Heart left ventricle (tissue), 16 donors: ENCODE results near the gene COL4A5. TPM values are rescaled to one million over a fixed set of nuclear protein-coding genes. Genes with fewer than 3 reads are reported as not detected.
A peak's percentile ranks its signal among the peaks of the same experiment; 100 is the strongest.

Experiments used
- ATAC-seq, 4 donors: fragments of 200-7000 bp; cut with Tn5 transposase; one replicate each; pipeline ENCODE4 v1.9.1; 2020 to 2022; ENCODE audit warnings: moderate library complexity in 4 of 4, mild to moderate bottlenecking in 3 of 4, moderate number of reproducible peaks in 1 of 4
- DNase-seq, 5 donors: peaks; one replicate each; pipeline ENCODE4 v3.0.0-alpha.2; 2020
- H3K27ac ChIP-seq, 12 donors: fragments of 200-600 bp; sonication (generic) in 4 of 12; one replicate each; pipeline versions ENCODE4 v1.5.0 to v1.8.0; 2016 to 2022; ENCODE audit warnings: mild to moderate bottlenecking in 2 of 12
- H3K27me3 ChIP-seq, 9 donors: fragments of 200-600 bp; sonication (generic) in 2 of 9; one replicate each; pipeline versions ENCODE4 v1.5.1 to v1.8.0; 2016 to 2022; ENCODE audit warnings: mild to moderate bottlenecking in 3 of 9
- H3K36me3 ChIP-seq, 9 donors: fragments of 200-600 bp; sonication (generic) in 2 of 9; one replicate each; pipeline versions ENCODE4 v1.5.0 to v1.8.0; 2018 to 2022; ENCODE audit warnings: mild to moderate bottlenecking in 2 of 9
- H3K4me1 ChIP-seq, 12 donors: fragments of 200-600 bp; sonication (generic) in 4 of 12; one replicate each; pipeline versions ENCODE4 v1.5.0 to v1.8.0; 2016 to 2022; ENCODE audit warnings: mild to moderate bottlenecking in 3 of 12
- H3K4me3 ChIP-seq, 12 donors: fragments of 200-600 bp; sonication (generic) in 4 of 12; one replicate each; pipeline versions ENCODE4 v1.5.0 to v1.8.0; 2017 to 2022; ENCODE audit warnings: mild to moderate bottlenecking in 9 of 12, moderate library complexity in 4 of 12
- H3K9me3 ChIP-seq, 12 donors: fragments of 200-600 bp; sonication (generic) in 4 of 12; one replicate each; pipeline versions ENCODE4 v1.5.0 to v1.8.0; 2016 to 2022; ENCODE audit warnings: mild to moderate bottlenecking in 1 of 12
- CTCF ChIP-seq, 12 donors: fragments of 200-600 bp; sonication (generic) in 4 of 12; IDR thresholded peaks; one replicate each; pipeline versions ENCODE4 v1.5.0 to v1.8.0; 2018 to 2022; ENCODE audit warnings: antibody characterized with exemption in 12 of 12, mild to moderate bottlenecking in 5 of 12
- POLR2A ChIP-seq, 2 donors: fragments of 450-650 bp; IDR thresholded peaks; one replicate each; pipeline ENCODE4 v1.6.1; 2017; ENCODE audit warnings: antibody characterized with exemption in 2 of 2, mild to moderate bottlenecking in 2 of 2, moderate library complexity in 2 of 2
- WGBS, 4 donors: extraction: QIAGEN DNeasy Blood & Tissue Kit in 2 of 4; methylation state at CpG; one replicate each; pipeline versions ENCODE4 v1.1.5 to v1.1.7; 2013 to 2018; 5-methylcytosine and 5-hydroxymethylcytosine counted together
- intact Hi-C, 10 donors: fragments of 100-400 bp; cut with DNase I; formaldehyde crosslinking; loops; one replicate each; pipeline versions ENCODE4 v1.11.1 to v1.14.2; 2022
- polyA plus RNA-seq, 2 donors: library from polyadenylated mRNA; stranded (reverse); fragments of 200-250 nt; gene quantifications; one replicate each; pipeline ENCODE4 v1.2.3, GENCODE V29; 2013
- total RNA-seq, 9 donors: library from RNA; depleted of rRNA in 2 of 9; stranded (reverse); fragments of >200 nt in 2 of 9; fragmentation: NEBNext Ultra II Directional in 3 of 9; extraction: Animal tissue kit (Norgen Biotek cat#: 25700) in 3 of 9; gene quantifications; one replicate each; pipeline versions ENCODE4 v1.1.0 to v1.2.4, GENCODE V29; 2016 to 2023
- donor health status: ischemic (EF 13 %, LVEDD 7.1; RV severe dilation, severe dysfunction).
- donor health status: healthy with polysubstance abuse.
- donor health status: DM: no; HTN: yes; CAD: no.
- donor health status: DM: no; HTN: no; CAD: no.
- donor health status: ischemic (EF 25% LVEDD 6.9; RV normal size, moderate dysfunction).
- donor health status: ischemic (EF 25% LVEDD 5.7; RV mildly dilated, moderate dysfunction).
- donor health status: healthy.
- donor health status: DM: yes; HTN: yes; CAD: no.
- donor health status: ischemic (EF 35%, LVEDD 5.7; RV mildly dilated, moderate dysfunction).
- donor health status: nonischemic (EF 11% LVEDD 7.7; RV severe dilation, severe dysfunction).
- donor health status: DM: yes; HTN: yes; CAD: no.
- donor health status: PGD.
- donor health status: ischemic (EF 29% LVEDD 5.4; RV normal size, mild dysfunction).
- donor health status: nonischemic (EF 23%, LVEDD 6.1; RV moderate dilation, normal function).

The COL4A5 gene
- total and polyA plus RNA-seq, 11 donors = 4.0 to 12.7 (median 7.7) TPM

GRCh38 chrX:108420481-108420880 is 19.2 kb upstream of the COL4A5 start:
- DNase-seq (no peak), ATAC-seq (no peak)
- whole genome bisulfite sequencing, 4 donors = 60 to 93% (median 84%) methylated on average over 1 of the region's 1 CpG
- TF ChIP-seq POLR2A (IDR thresholded peaks at IDR 0.05) (no peak), CTCF (IDR thresholded peaks at IDR 0.05) (no peak)
- intact Hi-C loops = no loop called here
- Histone ChIP-seq H3K36me3 (no peaks in the 10 kb centered on the region), H3K4me3 (no peak overlapping the region), H3K4me1 (no peaks in the 10 kb centered on the region), H3K27me3 (peaks cover 0 to 11% (median 0%) of the 10 kb centered on the region in 9 donors), H3K9me3 (no peaks in the 10 kb centered on the region), H3K27ac (no peak overlapping the region)

GRCh38 chrX:108426262-108426661 is 13.4 kb upstream of the COL4A5 start:
- intact Hi-C loops = no loop called here
- Histone ChIP-seq H3K9me3 (no peaks in the 10 kb centered on the region), H3K4me3 (no peak overlapping the region), H3K27me3 (peaks cover 0 to 12% (median 0%) of the 10 kb centered on the region in 9 donors), H3K36me3 (no peaks in the 10 kb centered on the region), H3K4me1 (no peaks in the 10 kb centered on the region), H3K27ac (no peak overlapping the region)
- TF ChIP-seq POLR2A (IDR thresholded peaks at IDR 0.05) (no peak), CTCF (IDR thresholded peaks at IDR 0.05) (no peak)
- WGBS, 4 donors = 46 to 77% (median 58%) methylated on average over 1 of the region's 1 CpG
- ATAC-seq (no peak), DNase-seq (no peak)

- TF ChIP-seq CTCF (IDR thresholded peaks at IDR 0.05) (no peak), POLR2A (IDR thresholded peaks at IDR 0.05) (no peak)
- no peak overlapping the region for H3K27ac ChIP-seq
- no peaks in the 10 kb centered on the region for H3K4me1 ChIP-seq
- H3K4me3 ChIP-seq = no peak overlapping the region
- WGBS, 4 donors = 68 to 83% (median 77%) methylated on average over 5 of the region's 5 CpGs
- DNase-seq (no peak), ATAC-seq (no peak)
- no peaks in the 10 kb centered on the region for H3K9me3 ChIP-seq
- no peaks in the 10 kb centered on the region for H3K36me3 ChIP-seq
- intact Hi-C loops = loop anchor here in 1 of 10 donors (5.0 kb wide), 1 partner anchor 43 kb away; no protein-coding TSS in a partner anchor
- peaks cover 0 to 52% (median 0%) of the 10 kb centered on the region in 9 donors for H3K27me3 ChIP-seq
Observed at GRCh38 chrX:108435261-108435660, 4.4 kb upstream of the COL4A5 start.

- peak overlapping the region in 9 of 12 donors; percentile 5 to 68 (median 58) for H3K4me3 ChIP-seq
- no peaks in the 10 kb centered on the region for H3K9me3 ChIP-seq
- H3K27ac ChIP-seq = peak overlapping the region in 1 of 12 donors; percentile 13
- no peaks in the 10 kb centered on the region for H3K4me1 ChIP-seq
- intact Hi-C loops = loop anchor here in 1 of 10 donors (5.0 kb wide), 1 partner anchor 45 kb away; no protein-coding TSS in a partner anchor
- DNase-seq = no peak
- TF ChIP-seq POLR2A (IDR thresholded peaks at IDR 0.05) = no peak
- TF ChIP-seq CTCF (IDR thresholded peaks at IDR 0.05) = no peak
- peaks cover 0 to 60% (median 0%) of the 10 kb centered on the region in 9 donors for H3K27me3 ChIP-seq
- 22 to 33% (median 25%) methylated on average over 20 of the region's 20 CpGs for WGBS, 4 donors
- peak in 1 of 4 donors; percentile 4 for ATAC-seq
- H3K36me3 ChIP-seq = no peaks in the 10 kb centered on the region
Observed at GRCh38 chrX:108437349-108438109, 2.1 kb upstream of the COL4A5 start.
